Ovary (tissue), 9 donors: Measurements from ENCODE around the gene A4GALT. TPM values are rescaled to one million over a fixed set of nuclear protein-coding genes. Genes with fewer than 3 reads are reported as not detected.

Source experiments
- DNase-seq, 5 donors: peaks; one replicate each; pipeline ENCODE4 v3.0.0-alpha.2; 2019 to 2020
- H3K27ac ChIP-seq, 2 donors: fragments of 200-600 bp; one replicate each; pipeline versions ENCODE4 v1.5.1 to v1.8.0; 2019 to 2022
- H3K27me3 ChIP-seq: fragments of 200-600 bp; one replicate; pipeline ENCODE4 v1.8.0; 2022
- H3K36me3 ChIP-seq: fragments of 200-600 bp; sonication (generic); one replicate; pipeline ENCODE4 v1.5.1; 2019
- H3K4me1 ChIP-seq: one replicate; pipeline ENCODE4 v1.8.1; 2013; ENCODE audit warnings: mild to moderate bottlenecking, moderate library complexity; ENCODE audit not compliant: insufficient read depth
- H3K4me3 ChIP-seq: fragments of 200-600 bp; sonication (generic); one replicate; pipeline ENCODE4 v1.5.1; 2017
- H3K9me3 ChIP-seq, 2 donors: fragments of 200-600 bp in 1 of 2; sonication (generic) in 1 of 2; one replicate each; pipeline versions ENCODE4 v1.5.1 to v1.8.1; 2013 to 2019; ENCODE audit warnings: mild to moderate bottlenecking in 1 of 2, moderate library complexity in 1 of 2
- EP300 ChIP-seq: sonication (generic); formaldehyde crosslinking; IDR thresholded peaks from one replicate; pipeline ENCODE4 v1.6.1; 2017; ENCODE audit warnings: antibody characterized with exemption
- POLR2A ChIP-seq: fragments of 450-650 bp; IDR thresholded peaks from one replicate; pipeline ENCODE4 v1.6.1; 2017; ENCODE audit warnings: antibody characterized with exemption, mild to moderate bottlenecking, moderate library complexity
- WGBS, 3 donors: extraction: QIAGEN DNeasy Blood & Tissue Kit in 1 of 3; methylation state at CpG; one replicate each; pipeline versions ENCODE4 v1.1.5 to v1.1.7; 2013 to 2017; 5-methylcytosine and 5-hydroxymethylcytosine counted together
- intact Hi-C, 4 donors: fragments of 100-400 bp; cut with DNase I; formaldehyde crosslinking; loops; one replicate each; pipeline versions ENCODE4 v1.11.0 to v1.15.1; 2022 to 2023
- polyA plus RNA-seq, 2 donors: library from polyadenylated mRNA; stranded (reverse); fragments of 200-250 nt in 1 of 2; fragments of 350-450 nt in 1 of 2; fragmentation: Illumina TruSeq in 1 of 2; extraction: RNeasy Lipid Tissue Mini Kit (QIAGEN cat#74804) in 1 of 2; gene quantifications; one replicate each; pipeline ENCODE4 v1.2.3, GENCODE V29; 2013 to 2014
- total RNA-seq, 7 donors: library from RNA; depleted of rRNA in 2 of 7; stranded (reverse); fragments of >200 nt in 2 of 7; fragmentation: NEBNext Ultra II Directional in 3 of 7; extraction: Animal tissue kit (Norgen Biotek cat#: 25700) in 3 of 7; gene quantifications; one replicate each; pipeline versions ENCODE4 v1.1.0 to v1.2.4, GENCODE V29; 2016 to 2023
- TF ChIP-seq, protein P1 (sequence below), 3 donors: fragments of 450-650 bp in 2 of 3; fragments of 200-600 bp in 1 of 3; IDR thresholded peaks; one replicate each; pipeline versions ENCODE4 v1.5.1 to v1.8.0; 2016 to 2022; ENCODE audit warnings: antibody characterized with exemption in 3 of 3, mild to moderate bottlenecking in 1 of 3
- donor health status: DM: no; HTN: no; CAD: no; lungs with moderate emphysema.
- donor health status: DM: no; HTN: no; CAD: no.
- donor health status: Bipolar disorder and iron deficiency.
- donor health status: DM: yes; HTN: yes; CAD: no.
- donor health status: DM: no; HTN: no; CAD: no.
- donor health status: DM: yes; HTN: yes; CAD: no.

Gene A4GALT
- total and polyA plus RNA-seq, 9 donors = 2.0 to 19.6 (median 11.7) TPM

DNA sequence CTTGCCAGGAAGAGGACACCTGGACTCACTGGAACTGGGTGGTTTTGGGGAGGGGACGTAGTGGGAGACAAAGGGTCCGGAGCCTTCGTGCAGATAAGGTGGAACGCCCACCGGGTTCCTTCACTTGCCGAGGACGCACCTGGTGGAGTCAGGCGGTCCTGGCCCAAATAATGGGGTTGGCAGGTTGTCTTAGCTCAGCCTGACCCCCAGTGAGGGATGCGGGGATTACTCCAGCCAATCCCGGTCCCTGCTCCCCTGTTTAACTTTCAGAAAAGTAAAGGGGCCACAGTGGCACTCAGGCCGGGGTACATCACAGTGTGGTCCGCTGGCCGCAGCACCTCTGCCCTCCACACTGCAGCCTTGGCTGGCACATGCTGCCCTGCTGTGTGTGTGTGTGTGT, 18.0 kb downstream of the A4GALT start:
- intact Hi-C loops = no loop called here
- TF ChIP-seq EP300 (no peak), POLR2A (no peak)
- TF ChIP-seq, protein P1, sequence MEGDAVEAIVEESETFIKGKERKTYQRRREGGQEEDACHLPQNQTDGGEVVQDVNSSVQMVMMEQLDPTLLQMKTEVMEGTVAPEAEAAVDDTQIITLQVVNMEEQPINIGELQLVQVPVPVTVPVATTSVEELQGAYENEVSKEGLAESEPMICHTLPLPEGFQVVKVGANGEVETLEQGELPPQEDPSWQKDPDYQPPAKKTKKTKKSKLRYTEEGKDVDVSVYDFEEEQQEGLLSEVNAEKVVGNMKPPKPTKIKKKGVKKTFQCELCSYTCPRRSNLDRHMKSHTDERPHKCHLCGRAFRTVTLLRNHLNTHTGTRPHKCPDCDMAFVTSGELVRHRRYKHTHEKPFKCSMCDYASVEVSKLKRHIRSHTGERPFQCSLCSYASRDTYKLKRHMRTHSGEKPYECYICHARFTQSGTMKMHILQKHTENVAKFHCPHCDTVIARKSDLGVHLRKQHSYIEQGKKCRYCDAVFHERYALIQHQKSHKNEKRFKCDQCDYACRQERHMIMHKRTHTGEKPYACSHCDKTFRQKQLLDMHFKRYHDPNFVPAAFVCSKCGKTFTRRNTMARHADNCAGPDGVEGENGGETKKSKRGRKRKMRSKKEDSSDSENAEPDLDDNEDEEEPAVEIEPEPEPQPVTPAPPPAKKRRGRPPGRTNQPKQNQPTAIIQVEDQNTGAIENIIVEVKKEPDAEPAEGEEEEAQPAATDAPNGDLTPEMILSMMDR (IDR thresholded peaks at IDR 0.05) = no peak
- WGBS, 3 donors = 89 to 93% (median 91%) methylated on average over 13 of the region's 13 CpGs
- H3K9me3 ChIP-seq = no peaks in the 10 kb centered on the region
- H3K27ac ChIP-seq = no peak overlapping the region
- no peak overlapping the region for H3K4me3 ChIP-seq
- no peaks in the 10 kb centered on the region for H3K27me3 ChIP-seq
- H3K4me1 ChIP-seq = peaks cover 6% of the 10 kb centered on the region
- no peak for DNase-seq
- H3K36me3 ChIP-seq = no peaks in the 10 kb centered on the region

DNA sequence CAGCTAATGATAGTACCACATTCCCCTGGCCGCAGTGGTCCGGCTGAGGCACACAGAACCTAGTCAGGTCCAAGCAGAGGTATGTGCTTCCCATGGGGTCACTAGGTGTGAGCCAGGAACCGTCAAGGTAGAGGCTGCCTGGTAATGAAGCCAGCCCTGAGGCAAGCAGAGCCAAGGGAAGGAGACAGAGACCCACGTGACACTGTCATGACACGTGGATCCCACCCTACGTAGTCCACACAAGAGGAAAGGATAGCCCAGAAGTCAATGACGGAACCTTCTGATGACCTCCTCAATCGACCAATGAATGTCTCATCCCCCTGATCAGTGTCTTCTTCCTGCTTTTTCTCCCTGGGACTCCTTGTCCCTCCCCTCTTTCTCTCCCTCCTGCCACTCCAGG, 19.0 kb downstream of the A4GALT start:
- no peak for DNase-seq
- TF ChIP-seq, protein P1 (IDR thresholded peaks at IDR 0.05) = no peak
- TF ChIP-seq POLR2A (no peak), EP300 (no peak)
- no peaks in the 10 kb centered on the region for H3K36me3 ChIP-seq
- intact Hi-C loops = no loop called here
- 91 to 94% (median 91%) methylated on average over 8 of the region's 8 CpGs for WGBS, 3 donors
- peaks cover 8% of the 10 kb centered on the region for H3K4me1 ChIP-seq
- no peak overlapping the region for H3K4me3 ChIP-seq
- H3K27me3 ChIP-seq = no peaks in the 10 kb centered on the region
- no peak overlapping the region for H3K27ac ChIP-seq
- H3K9me3 ChIP-seq = no peaks in the 10 kb centered on the region

DNA sequence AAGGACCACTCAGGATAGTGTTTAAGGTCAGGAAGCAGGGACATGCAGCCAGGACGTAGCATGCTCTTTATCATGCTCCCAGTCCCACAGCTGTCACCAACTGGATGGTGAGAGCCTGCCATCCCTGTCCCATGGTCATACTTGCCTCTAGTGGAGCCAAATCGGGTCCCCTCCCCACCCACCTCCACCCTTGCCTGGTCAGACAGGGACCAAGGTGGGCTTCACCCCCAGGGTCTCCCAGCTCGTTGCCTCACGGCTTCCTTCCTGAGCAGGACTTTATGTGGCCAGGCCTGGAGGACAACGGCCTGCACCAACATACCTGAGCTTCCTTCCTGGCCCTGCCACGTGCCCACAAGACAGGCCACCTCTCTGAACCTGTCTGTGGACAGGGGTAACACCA, 19.8 kb downstream of the A4GALT start:
- no peaks in the 10 kb centered on the region for H3K9me3 ChIP-seq
- no peaks in the 10 kb centered on the region for H3K27me3 ChIP-seq
- DNase-seq = no peak
- H3K4me1 ChIP-seq = peaks cover 8% of the 10 kb centered on the region
- WGBS, 3 donors = 86 to 94% (median 89%) methylated on average over 6 of the region's 6 CpGs
- no peak overlapping the region for H3K4me3 ChIP-seq
- no peaks in the 10 kb centered on the region for H3K36me3 ChIP-seq
- TF ChIP-seq EP300 (no peak), POLR2A (no peak)
- TF ChIP-seq, protein P1 (IDR thresholded peaks at IDR 0.05) = no peak
- intact Hi-C loops = no loop called here
- no peak overlapping the region for H3K27ac ChIP-seq

DNA sequence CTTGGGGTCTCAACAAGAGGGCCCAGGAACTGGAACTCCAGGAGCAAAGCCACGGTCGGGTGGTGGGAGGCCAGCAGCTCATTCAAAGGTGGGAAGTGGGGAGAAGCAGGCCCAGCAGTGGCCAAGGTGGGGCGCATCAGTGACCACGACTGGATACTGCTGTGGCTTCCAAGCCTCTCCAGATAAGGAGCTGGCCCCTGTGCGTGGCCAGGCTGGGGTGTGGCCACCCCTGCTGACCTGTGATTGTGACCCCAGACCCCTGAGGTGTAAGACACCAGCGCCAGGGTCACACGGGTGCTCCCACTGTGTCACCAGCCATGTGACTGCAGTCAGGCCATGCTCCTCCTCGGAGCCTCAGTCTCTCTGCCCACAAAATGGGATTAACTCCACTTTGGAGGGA, 20.3 kb downstream of the A4GALT start:
- intact Hi-C loops = no loop called here
- TF ChIP-seq, protein P1 (IDR thresholded peaks at IDR 0.05) = no peak
- no peak for TF ChIP-seq POLR2A
- no peak for TF ChIP-seq EP300
- H3K27ac ChIP-seq = no peak overlapping the region

DNA sequence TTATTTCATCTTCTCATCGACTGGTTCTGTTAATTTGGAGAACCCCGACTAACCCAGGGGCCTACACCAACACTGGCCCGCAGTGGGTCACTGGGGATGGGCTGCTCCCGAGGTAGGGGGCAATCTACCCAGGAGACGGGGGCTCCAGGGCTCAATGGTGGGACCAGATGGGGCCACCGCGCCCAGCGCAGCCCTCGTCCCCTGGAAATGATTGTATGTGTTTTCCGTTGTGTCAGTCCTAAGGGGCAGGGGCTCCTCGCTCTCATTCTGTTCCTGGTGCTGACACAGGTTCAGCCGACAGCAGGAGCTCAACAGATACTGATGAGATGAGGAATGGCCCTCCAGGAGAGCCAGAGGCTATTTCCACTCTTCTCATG, 20.7 kb downstream of the A4GALT start:
- WGBS, 3 donors = 89 to 91% (median 90%) methylated on average over 12 of the region's 12 CpGs
- Histone ChIP-seq H3K27ac (no peak overlapping the region), H3K4me1 (peaks cover 8% of the 10 kb centered on the region), H3K9me3 (no peaks in the 10 kb centered on the region), H3K36me3 (no peaks in the 10 kb centered on the region), H3K4me3 (no peak overlapping the region), H3K27me3 (no peaks in the 10 kb centered on the region)
- TF ChIP-seq EP300 (no peak), POLR2A (no peak)
- TF ChIP-seq, protein P1 (IDR thresholded peaks at IDR 0.05) = no peak
- intact Hi-C loops = loop anchor here in 1 of 4 donors (10.0 kb wide), 1 partner anchor 235 kb away; no protein-coding TSS in a partner anchor
- no peak for DNase-seq

More for the DNA sequence above, 20.3 kb downstream of the A4GALT start:
- no peaks in the 10 kb centered on the region for H3K27me3 ChIP-seq
- no peaks in the 10 kb centered on the region for H3K36me3 ChIP-seq
- H3K4me1 ChIP-seq = peaks cover 8% of the 10 kb centered on the region
- H3K9me3 ChIP-seq = no peaks in the 10 kb centered on the region
- DNase-seq = no peak
- no peak overlapping the region for H3K4me3 ChIP-seq
- WGBS, 3 donors = 86 to 95% (median 94%) methylated on average over 8 of the region's 8 CpGs
